B cell (primary cell): Measurements from ENCODE around the gene BPIFB2. TPM values are rescaled to one million over a fixed set of nuclear protein-coding genes. Genes with fewer than 3 reads are reported as not detected.

Experiments used
- ATAC-seq: fragments of 200-7000 bp; cut with Tn5 transposase; one replicate; pipeline ENCODE4 v1.10.0; 2021; ENCODE audit warnings: low read depth, mild to moderate bottlenecking, moderate number of reproducible peaks, moderate library complexity
- CTCF ChIA-PET: fragments of 350-600 bp; sonication (Branson Sonifier 250); formaldehyde crosslinking; loops from one replicate; lab custom pipeline; 2021; ENCODE audit warnings: antibody characterized with exemption, inconsistent platforms; lab: Charles Lee
- POLR2A ChIA-PET: fragments of 350-600 bp; sonication (Branson Sonifier 250); formaldehyde crosslinking; loops from one replicate; lab custom pipeline; 2021; ENCODE audit warnings: antibody characterized with exemption; lab: Charles Lee
- DNase-seq: peaks from one replicate; pipeline ENCODE4 v3.0.0; 2013
- H2AFZ ChIP-seq: 2 replicates; pipeline ENCODE4 v1.6.1; 2012; ENCODE audit warnings: mild to moderate bottlenecking, low read depth, low read length; ENCODE audit not compliant: insufficient read depth, poor library complexity, severe bottlenecking
- H3K27ac ChIP-seq, 2 donors: 1 replicate in 1 of 2; 2 replicates in 1 of 2; pipeline ENCODE4 v1.5.1; 2012 to 2013; ENCODE audit warnings: low read length in 2 of 2, mild to moderate bottlenecking in 2 of 2, moderate library complexity in 1 of 2
- H3K27me3 ChIP-seq, 4 experiments: fragments of 200-600 bp in 1 of 4; sonication (generic) in 1 of 4; replicated peaks in 1 of 4; 1 replicate in 2 of 4; 2 replicates in 2 of 4; pipeline versions ENCODE4 v1.6.1 to v1.7.0; 2013 to 2016; ENCODE audit warnings: low read length in 3 of 4, mild to moderate bottlenecking in 2 of 4, mixed read lengths in 1 of 4, moderate library complexity in 1 of 4; ENCODE audit not compliant: insufficient read depth in 4 of 4, control insufficient read depth in 3 of 4; ENCODE audit errors: control extremely low read depth in 1 of 4
- H3K36me3 ChIP-seq, 2 experiments: replicated peaks in 1 of 2; 1 replicate in 1 of 2; 2 replicates in 1 of 2; pipeline versions ENCODE4 v1.6.1 to v1.7.1; 2013; ENCODE audit warnings: low read length in 1 of 2; ENCODE audit not compliant: insufficient read depth in 2 of 2, control insufficient read depth in 1 of 2; ENCODE audit errors: control extremely low read depth in 1 of 2, extremely low read depth in 1 of 2
- H3K4me1 ChIP-seq, 2 donors: fragments of 200-600 bp in 1 of 2; sonication (generic) in 1 of 2; 1 replicate in 1 of 2; 2 replicates in 1 of 2; pipeline versions ENCODE4 v1.5.1 to v1.6.1; 2013 to 2017; ENCODE audit warnings: low read length in 2 of 2; ENCODE audit not compliant: control insufficient read depth in 2 of 2, insufficient read depth in 2 of 2
- H3K4me2 ChIP-seq: replicated peaks from 2 replicates; pipeline ENCODE3; 2012; ENCODE audit warnings: mild to moderate bottlenecking, low read depth, low read length; ENCODE audit not compliant: poor library complexity, severe bottlenecking
- H3K4me3 ChIP-seq, 5 experiments: fragments of 200-600 bp in 1 of 5; sonication (generic) in 1 of 5; 1 replicate in 3 of 5; 2 replicates in 2 of 5; pipeline versions ENCODE4 v1.5.1 to v1.7.0; 2011 to 2016; ENCODE audit warnings: low read length in 4 of 5, mild to moderate bottlenecking in 4 of 5, low read depth in 2 of 5, control low read depth in 1 of 5, moderate library complexity in 1 of 5; ENCODE audit not compliant: insufficient read depth in 1 of 5; ENCODE audit errors: control extremely low read depth in 1 of 5, extremely low read depth in 1 of 5
- H3K79me2 ChIP-seq: fragments of 200-600 bp; sonication (generic); one replicate; pipeline ENCODE4 v1.6.0; 2016; ENCODE audit warnings: low read length; ENCODE audit not compliant: control insufficient read depth, insufficient read depth
- H3K9ac ChIP-seq: fragments of 200-600 bp; sonication (generic); 2 replicates; pipeline ENCODE4 v1.6.1; 2017; ENCODE audit warnings: mild to moderate bottlenecking, low read length, moderate library complexity
- H3K9me3 ChIP-seq, 3 donors: one replicate each; pipeline versions ENCODE4 v1.6.1 to v1.7.1; 2013; ENCODE audit warnings: low read length in 2 of 3; ENCODE audit not compliant: control insufficient read depth in 2 of 3, insufficient read depth in 1 of 3; ENCODE audit errors: control extremely low read depth in 1 of 3
- H4K20me1 ChIP-seq: 2 replicates; pipeline ENCODE4 v1.6.0; 2012; ENCODE audit warnings: mild to moderate bottlenecking, low read length; ENCODE audit not compliant: insufficient read depth, control insufficient read depth, poor library complexity, severe bottlenecking
- H3K27ac Mint-ChIP-seq: one replicate; pipeline ENCODE4 v1.8.0; 2021; ENCODE audit warnings: mixed read lengths
- H3K27me3 Mint-ChIP-seq: one replicate; pipeline ENCODE4 v1.8.0; 2021; ENCODE audit warnings: mixed read lengths
- H3K4me1 Mint-ChIP-seq: one replicate; pipeline ENCODE4 v1.8.0; 2021; ENCODE audit warnings: mixed read lengths
- H3K4me3 Mint-ChIP-seq: one replicate; pipeline ENCODE4 v1.8.0; 2021; ENCODE audit warnings: mixed read lengths
- H3K9me3 Mint-ChIP-seq: one replicate; pipeline ENCODE4 v1.8.0; 2022; ENCODE audit warnings: mixed read lengths; ENCODE audit not compliant: insufficient read depth
- CTCF ChIP-seq: fragments of 200-600 bp; IDR thresholded peaks from one replicate; pipeline ENCODE4 v1.8.0; 2022; ENCODE audit warnings: antibody characterized with exemption, mild to moderate bottlenecking
- EZH2 ChIP-seq: IDR thresholded peaks from 2 replicates; pipeline ENCODE4 v1.6.1; 2012; ENCODE audit warnings: borderline replicate concordance, low read depth, mild to moderate bottlenecking, moderate library complexity, low read length; ENCODE audit not compliant: insufficient read depth, poor library complexity, severe bottlenecking
- WGBS: methylation state at CpG from one replicate; pipeline ENCODE4 v1.1.5; 2013; ENCODE audit warnings: missing lambda C conversion rate; ENCODE audit not compliant: insufficient coverage; 5-methylcytosine and 5-hydroxymethylcytosine counted together
- intact Hi-C: fragments of 100-400 bp; cut with micrococcal nuclease; formaldehyde crosslinking; loops from one replicate; pipeline ENCODE4 v1.10.0; 2022
- polyA plus RNA-seq: library from polyadenylated mRNA; depleted of rRNA; stranded (reverse); fragments of >200 nt; gene quantifications from 2 replicates; pipeline ENCODE4 v1.2.3, GENCODE V29; 2012
- total RNA-seq, 2 donors: library from RNA; stranded (reverse); fragments of 120-200 nt in 1 of 2; gene quantifications; 1 replicate in 1 of 2; 2 replicates in 1 of 2; pipeline versions ENCODE4 v1.2.3 to v1.2.4, GENCODE V29; 2013 to 2022

Gene BPIFB2
- total and polyA plus RNA-seq, 2 donors (not counting 1 experiment from before 2014, with no cell fraction given): not detected

- Mint-ChIP-seq H3K27ac (no peak overlapping the region), H3K27me3 (peaks cover 5% of the 10 kb centered on the region), H3K4me3 (no peak overlapping the region), H3K4me1 (no peaks in the 10 kb centered on the region), H3K9me3 (peaks cover under 1% of the 10 kb centered on the region)
- intact Hi-C loops: no loop called here
- no peak overlapping the region for H3K27ac ChIP-seq
- no peaks in the 10 kb centered on the region for H3K36me3 ChIP-seq
- H3K9me3 ChIP-seq: peaks cover 0 to 5% (median 0%) of the 10 kb centered on the region in 3 donors
- ChIA-PET CTCF (no interaction called here), POLR2A (no interaction called here)
- H3K27me3 ChIP-seq: peaks cover 0 to 7% (median 0%) of the 10 kb centered on the region in 4 experiments
- DNase-seq (no peak), ATAC-seq (no peak)
- H3K4me2 ChIP-seq: no peak overlapping the region
- no peak overlapping the region for H3K9ac ChIP-seq
- no peak for TF ChIP-seq EZH2
- TF ChIP-seq CTCF: no peak
- H3K4me1 ChIP-seq: no peaks in the 10 kb centered on the region
- H3K79me2 ChIP-seq: no peaks in the 10 kb centered on the region
- H3K4me3 ChIP-seq: no peak overlapping the region
- 80% methylated on average over 7 of the region's 12 CpGs for WGBS
- no peaks in the 10 kb centered on the region for H4K20me1 ChIP-seq
- no peak overlapping the region for H2AFZ ChIP-seq
These were observed 20.6 kb downstream of the BPIFB2 start for GRCh38 chr20:33027769-33028751.

GRCh38 chr20:33028875-33029274 is 21.4 kb downstream of the BPIFB2 start:
- WGBS: 84% methylated on average over 7 of the region's 7 CpGs
- ATAC-seq (no peak), DNase-seq (no peak)
- no peaks in the 10 kb centered on the region for H3K4me1 Mint-ChIP-seq
- H3K27me3 Mint-ChIP-seq: peaks cover 9% of the 10 kb centered on the region
- H3K4me3 ChIP-seq: no peak overlapping the region
- intact Hi-C loops: no loop called here
- H3K4me1 ChIP-seq: no peaks in the 10 kb centered on the region
- peaks cover 0 to 7% (median 0%) of the 10 kb centered on the region in 4 experiments for H3K27me3 ChIP-seq
- H3K27ac Mint-ChIP-seq: no peak overlapping the region
- no peak overlapping the region for H3K9ac ChIP-seq
- H3K79me2 ChIP-seq: no peaks in the 10 kb centered on the region
- peaks cover 0 to 8% (median 4%) of the 10 kb centered on the region in 3 donors for H3K9me3 ChIP-seq
- TF ChIP-seq EZH2 (no peak), CTCF (no peak)
- peaks cover 4% of the 10 kb centered on the region for H3K9me3 Mint-ChIP-seq
- H4K20me1 ChIP-seq: no peaks in the 10 kb centered on the region
- H3K27ac ChIP-seq: no peak overlapping the region
- H3K4me3 Mint-ChIP-seq: no peak overlapping the region
- POLR2A ChIA-PET: no interaction called here
- no peak overlapping the region for H3K4me2 ChIP-seq
- no peaks in the 10 kb centered on the region for H3K36me3 ChIP-seq
- no peak overlapping the region for H2AFZ ChIP-seq
- CTCF ChIA-PET: no interaction called here
